HEK293 (cell line): Measurements from ENCODE around the gene METTL26.

Experiments used
- KLF1 ChIP-seq: fragments of 450-650 bp; formaldehyde crosslinking; IDR thresholded peaks from 2 replicates; pipeline ENCODE4 v1.5.1; 2016; ENCODE audit warnings: missing biosample characterization, missing genetic modification characterization
- KLF7 ChIP-seq: fragments of 450-650 bp; formaldehyde crosslinking; IDR thresholded peaks from 2 replicates; pipeline ENCODE4 v1.5.1; 2016; ENCODE audit warnings: missing biosample characterization, missing genetic modification characterization, borderline replicate concordance
- MYNN ChIP-seq: fragments of 450-650 bp; formaldehyde crosslinking; IDR thresholded peaks from 2 replicates; pipeline ENCODE4 v1.5.1; 2016; ENCODE audit warnings: missing biosample characterization, missing genetic modification characterization, borderline replicate concordance
- PRDM1 ChIP-seq: fragments of 450-650 bp; formaldehyde crosslinking; IDR thresholded peaks from 2 replicates; pipeline ENCODE4; 2016; ENCODE audit warnings: missing biosample characterization, missing genetic modification characterization
- PRDM6 ChIP-seq: fragments of 450-650 bp; formaldehyde crosslinking; IDR thresholded peaks from 2 replicates; pipeline ENCODE4 v1.5.1; 2017; ENCODE audit warnings: missing biosample characterization, missing genetic modification characterization
- RBAK ChIP-seq: fragments of 450-650 bp; formaldehyde crosslinking; IDR thresholded peaks from 2 replicates; pipeline ENCODE4 v1.5.1; 2016; ENCODE audit warnings: missing biosample characterization, missing genetic modification characterization
- SALL2 ChIP-seq: fragments of 450-650 bp; formaldehyde crosslinking; IDR thresholded peaks from 2 replicates; pipeline ENCODE4 v1.5.0; 2017; ENCODE audit warnings: missing biosample characterization, mild to moderate bottlenecking, missing genetic modification characterization, borderline replicate concordance
- SETDB1 ChIP-seq: IDR thresholded peaks from one replicate; pipeline ENCODE4 v1.6.1; 2017; ENCODE audit warnings: mild to moderate bottlenecking, low read length, moderate library complexity, mixed read lengths; ENCODE audit not compliant: insufficient read length
- ZBTB11 ChIP-seq: fragments of 450-650 bp; formaldehyde crosslinking; conservative IDR thresholded peaks from 2 replicates; pipeline ENCODE4 v1.5.1; 2016; ENCODE audit warnings: low read depth, missing biosample characterization, missing genetic modification characterization
- ZBTB20 ChIP-seq: fragments of 450-650 bp; formaldehyde crosslinking; IDR thresholded peaks from 2 replicates; pipeline ENCODE4 v1.5.1; 2016; ENCODE audit warnings: missing biosample characterization, missing genetic modification characterization
- ZNF138 ChIP-seq: fragments of 450-650 bp; formaldehyde crosslinking; IDR thresholded peaks from 2 replicates; pipeline ENCODE4 v1.5.1; 2016; ENCODE audit warnings: missing biosample characterization, missing genetic modification characterization, borderline replicate concordance
- ZNF140 ChIP-seq: fragments of 450-650 bp; formaldehyde crosslinking; IDR thresholded peaks from 2 replicates; pipeline ENCODE4 v1.5.1; 2016; ENCODE audit warnings: missing biosample characterization, missing genetic modification characterization
- ZNF169 ChIP-seq: fragments of 450-650 bp; formaldehyde crosslinking; IDR thresholded peaks from 2 replicates; pipeline ENCODE4 v1.5.1; 2016; ENCODE audit warnings: missing biosample characterization, missing genetic modification characterization
- ZNF19 ChIP-seq: fragments of 450-650 bp; formaldehyde crosslinking; IDR thresholded peaks from 2 replicates; pipeline ENCODE4; 2016; ENCODE audit warnings: missing biosample characterization, missing genetic modification characterization, low read depth
- ZNF2 ChIP-seq: fragments of 450-650 bp; formaldehyde crosslinking; IDR thresholded peaks from 2 replicates; pipeline ENCODE4 v1.5.1; 2016; ENCODE audit warnings: missing biosample characterization, missing genetic modification characterization
- ZNF350 ChIP-seq: fragments of 450-650 bp; formaldehyde crosslinking; IDR thresholded peaks from 2 replicates; pipeline ENCODE4 v1.5.0; 2017; ENCODE audit warnings: missing biosample characterization, mild to moderate bottlenecking, missing genetic modification characterization
- ZNF404 ChIP-seq: fragments of 450-650 bp; formaldehyde crosslinking; IDR thresholded peaks from 2 replicates; pipeline ENCODE4 v1.5.1; 2017; ENCODE audit warnings: missing biosample characterization, missing genetic modification characterization
- ZNF529 ChIP-seq: fragments of 450-650 bp; formaldehyde crosslinking; IDR thresholded peaks from 2 replicates; pipeline ENCODE4 v1.5.1; 2017; ENCODE audit warnings: missing genetic modification characterization, missing biosample characterization; ENCODE audit not compliant: insufficient replicate concordance
- ZNF561 ChIP-seq: fragments of 450-650 bp; IDR thresholded peaks from 2 replicates; pipeline ENCODE4 v1.5.1; 2018; ENCODE audit warnings: missing biosample characterization, missing genetic modification characterization, borderline replicate concordance
- ZNF645 ChIP-seq: fragments of 450-650 bp; formaldehyde crosslinking; IDR thresholded peaks from 2 replicates; pipeline ENCODE4; 2016; ENCODE audit warnings: missing biosample characterization, missing genetic modification characterization
- ZNF658 ChIP-seq: fragments of 450-650 bp; formaldehyde crosslinking; IDR thresholded peaks from 2 replicates; pipeline ENCODE4; 2016; ENCODE audit warnings: missing biosample characterization, missing genetic modification characterization
- ZNF768 ChIP-seq: fragments of 450-650 bp; formaldehyde crosslinking; IDR thresholded peaks from 2 replicates; pipeline ENCODE4 v1.5.1; 2018; ENCODE audit warnings: missing biosample characterization, mild to moderate bottlenecking, missing genetic modification characterization
- ZNF776 ChIP-seq: fragments of 450-650 bp; formaldehyde crosslinking; IDR thresholded peaks from 2 replicates; pipeline ENCODE4 v1.5.0; 2017; ENCODE audit warnings: missing biosample characterization, missing genetic modification characterization, borderline replicate concordance
- ZNF791 ChIP-seq: fragments of 450-650 bp; formaldehyde crosslinking; IDR thresholded peaks from 2 replicates; pipeline ENCODE4 v1.5.1; 2016; ENCODE audit warnings: missing biosample characterization, missing genetic modification characterization
- ZNF792 ChIP-seq: fragments of 450-650 bp; formaldehyde crosslinking; IDR thresholded peaks from 2 replicates; pipeline ENCODE4 v1.5.1; 2016; ENCODE audit warnings: missing biosample characterization, missing genetic modification characterization
- ZSCAN23 ChIP-seq: fragments of 450-650 bp; formaldehyde crosslinking; IDR thresholded peaks from 2 replicates; pipeline ENCODE4 v1.5.1; 2016; ENCODE audit warnings: missing biosample characterization, missing genetic modification characterization
- ZXDB ChIP-seq: fragments of 450-650 bp; formaldehyde crosslinking; IDR thresholded peaks from 2 replicates; pipeline ENCODE4 v1.5.1; 2016; ENCODE audit warnings: missing biosample characterization, missing genetic modification characterization
- TF ChIP-seq, protein P1 (sequence below): fragments of 450-650 bp; IDR thresholded peaks from 2 replicates; pipeline ENCODE4 v1.5.1; 2018; ENCODE audit warnings: missing biosample characterization, missing genetic modification characterization
- TF ChIP-seq, protein P2 (sequence below): fragments of 450-650 bp; formaldehyde crosslinking; IDR thresholded peaks from 2 replicates; pipeline ENCODE4 v1.5.1; 2016; ENCODE audit warnings: missing biosample characterization, missing genetic modification characterization

The METTL26 gene

DNA sequence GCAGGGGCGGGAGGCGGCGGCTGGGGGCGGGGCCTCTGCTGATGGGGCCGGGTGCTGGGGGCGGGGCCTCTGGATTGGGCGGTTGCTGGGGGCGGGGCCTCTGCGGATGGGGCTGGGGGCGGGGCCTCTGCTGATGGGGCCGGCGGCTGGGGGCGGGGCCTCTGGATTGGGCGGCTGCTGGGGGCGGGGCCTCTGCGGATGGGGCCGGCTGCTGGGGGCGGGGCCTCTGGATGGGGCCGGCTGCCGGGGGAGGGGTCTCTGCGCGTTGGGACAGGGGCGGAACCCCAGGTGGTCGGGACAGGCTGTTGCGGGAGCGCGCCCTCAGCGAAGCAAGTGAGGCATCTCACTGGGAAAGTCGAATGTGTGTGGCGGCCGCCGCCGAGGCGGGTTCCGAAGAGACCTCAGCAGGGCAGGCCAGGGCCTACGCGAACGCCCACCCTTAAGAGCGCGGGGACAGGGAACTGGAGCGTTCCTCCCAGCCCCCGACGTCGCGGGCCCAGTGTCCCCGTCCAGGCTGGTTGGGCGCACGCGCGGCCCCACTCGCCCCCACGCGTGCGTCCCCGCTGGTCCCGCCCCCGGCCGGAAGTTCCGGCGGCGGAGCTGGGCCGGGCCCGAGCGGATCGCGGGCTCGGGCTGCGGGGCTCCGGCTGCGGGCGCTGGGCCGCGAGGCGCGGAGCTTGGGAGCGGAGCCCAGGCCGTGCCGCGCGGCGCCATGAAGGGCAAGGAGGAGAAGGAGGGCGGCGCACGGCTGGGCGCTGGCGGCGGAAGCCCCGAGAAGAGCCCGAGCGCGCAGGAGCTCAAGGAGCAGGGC is 43.9 kb upstream of the METTL26 start, which contains the start of gene STUB1 (continued):
- TF ChIP-seq ZXDB (tag by site-specific recombination) (peak; percentile 49), SALL2 (no peak), KLF7 (tag by site-specific recombination) (0 out of 2 replicates have a peak, but pooled peaks have one; percentile 24), ZNF350 (tag by site-specific recombination) (no peak), KLF1 (tag by site-specific recombination) (peak; percentile 64), ZNF140 (no peak), ZNF19 (no peak), ZNF561 (tag by site-specific recombination) (peak; percentile 93), ZNF169 (tag by site-specific recombination) (no peak), ZBTB20 (no peak; the same call in 1 of the 2 replicates), ZNF658 (tag by site-specific recombination) (no peak), PRDM6 (no peak), ZNF2 (no peak), ZNF138 (no peak), ZNF645 (tag by site-specific recombination) (no peak), PRDM1 (tag by site-specific recombination) (no peak), ZNF792 (tag by site-specific recombination) (no peak), ZNF791 (tag by site-specific recombination) (no peak), ZBTB11 (peak; percentile 69), ZNF529 (tag by site-specific recombination) (no peak), SETDB1 (no peak), ZNF404 (no peak), RBAK (no peak), ZNF768 (tag by site-specific recombination) (no peak), MYNN (no peak), ZSCAN23 (peak; percentile 30; the same call in 1 of the 2 replicates), ZNF776 (tag by site-specific recombination) (no peak)
- TF ChIP-seq, protein P1, sequence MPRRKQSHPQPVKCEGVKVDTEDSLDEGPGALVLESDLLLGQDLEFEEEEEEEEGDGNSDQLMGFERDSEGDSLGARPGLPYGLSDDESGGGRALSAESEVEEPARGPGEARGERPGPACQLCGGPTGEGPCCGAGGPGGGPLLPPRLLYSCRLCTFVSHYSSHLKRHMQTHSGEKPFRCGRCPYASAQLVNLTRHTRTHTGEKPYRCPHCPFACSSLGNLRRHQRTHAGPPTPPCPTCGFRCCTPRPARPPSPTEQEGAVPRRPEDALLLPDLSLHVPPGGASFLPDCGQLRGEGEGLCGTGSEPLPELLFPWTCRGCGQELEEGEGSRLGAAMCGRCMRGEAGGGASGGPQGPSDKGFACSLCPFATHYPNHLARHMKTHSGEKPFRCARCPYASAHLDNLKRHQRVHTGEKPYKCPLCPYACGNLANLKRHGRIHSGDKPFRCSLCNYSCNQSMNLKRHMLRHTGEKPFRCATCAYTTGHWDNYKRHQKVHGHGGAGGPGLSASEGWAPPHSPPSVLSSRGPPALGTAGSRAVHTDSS (tag by site-specific recombination) = no peak
- TF ChIP-seq, protein P2, sequence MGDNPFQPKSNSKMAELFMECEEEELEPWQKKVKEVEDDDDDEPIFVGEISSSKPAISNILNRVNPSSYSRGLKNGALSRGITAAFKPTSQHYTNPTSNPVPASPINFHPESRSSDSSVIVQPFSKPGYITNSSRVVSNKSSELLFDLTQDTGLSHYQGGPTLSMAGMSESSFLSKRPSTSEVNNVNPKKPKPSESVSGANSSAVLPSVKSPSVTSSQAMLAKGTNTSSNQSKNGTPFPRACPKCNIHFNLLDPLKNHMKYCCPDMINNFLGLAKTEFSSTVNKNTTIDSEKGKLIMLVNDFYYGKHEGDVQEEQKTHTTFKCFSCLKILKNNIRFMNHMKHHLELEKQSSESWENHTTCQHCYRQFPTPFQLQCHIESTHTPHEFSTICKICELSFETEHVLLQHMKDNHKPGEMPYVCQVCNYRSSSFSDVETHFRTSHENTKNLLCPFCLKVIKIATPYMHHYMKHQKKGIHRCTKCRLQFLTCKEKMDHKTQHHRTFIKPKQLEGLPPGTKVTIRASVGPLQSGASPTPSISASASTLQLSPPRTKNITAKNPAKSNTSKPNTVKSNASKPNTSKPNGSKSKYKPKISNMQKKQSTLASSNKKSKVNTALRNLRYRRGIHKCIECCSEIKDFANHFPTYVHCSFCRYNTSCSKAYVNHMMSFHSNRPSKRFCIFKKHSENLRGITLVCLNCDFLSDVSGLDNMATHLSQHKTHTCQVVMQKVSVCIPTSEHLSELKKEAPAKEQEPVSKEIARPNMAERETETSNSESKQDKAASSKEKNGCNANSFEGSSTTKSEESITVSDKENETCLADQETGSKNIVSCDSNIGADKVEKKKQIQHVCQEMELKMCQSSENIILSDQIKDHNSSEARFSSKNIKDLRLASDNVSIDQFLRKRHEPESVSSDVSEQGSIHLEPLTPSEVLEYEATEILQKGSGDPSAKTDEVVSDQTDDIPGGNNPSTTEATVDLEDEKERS (tag by site-specific recombination) = no peak
